ENCODE results near the gene TMEM139.
"Not testable (repeated sequence)": the region's sequence is repeated elsewhere in the genome, so short reads cannot be mapped to it uniquely, and the experiment has no call there.

Gene TMEM139

DNA sequence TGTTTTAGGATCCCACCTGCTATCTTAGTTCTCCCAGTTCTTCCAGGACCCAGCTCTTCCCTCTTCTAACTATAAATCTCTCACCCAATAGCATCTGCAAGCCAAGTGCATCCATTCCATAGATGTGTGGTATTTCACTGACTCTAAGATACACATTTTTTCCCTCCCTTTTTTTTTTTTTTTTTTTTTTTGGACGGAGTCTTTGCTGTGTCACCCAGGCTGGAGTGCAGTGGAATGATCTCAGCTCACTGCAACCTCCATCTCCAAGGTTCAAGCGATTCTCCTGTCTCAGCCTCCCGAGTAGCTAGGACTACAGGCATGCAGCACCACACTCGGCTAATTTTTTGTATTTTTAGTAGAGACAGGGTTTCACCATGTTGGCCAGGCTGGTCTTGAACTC lies 5.1 kb downstream of the TMEM139 start:
- not testable (repeated sequence) for DNase-seq

DNA sequence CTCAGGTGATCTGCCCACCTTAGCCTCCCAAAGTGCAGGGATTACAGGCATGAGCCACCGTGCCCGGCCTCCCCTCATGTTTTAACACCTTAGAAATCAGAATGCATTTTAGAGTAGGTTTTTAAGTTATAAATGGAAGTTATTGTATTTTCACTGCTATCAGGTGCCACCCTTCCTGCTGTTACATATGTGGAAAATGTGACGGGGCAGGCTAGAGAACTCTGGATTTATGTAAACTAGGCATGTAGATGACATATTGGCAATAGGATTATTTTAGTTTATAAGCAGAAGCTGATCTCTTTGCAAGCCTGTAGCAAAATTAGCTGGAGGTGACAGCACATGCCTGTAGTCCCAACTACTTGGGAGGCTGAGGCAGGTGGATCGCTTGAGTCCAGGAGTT lies 5.5 kb downstream of the TMEM139 start:
- no peak for DNase-seq

DNA sequence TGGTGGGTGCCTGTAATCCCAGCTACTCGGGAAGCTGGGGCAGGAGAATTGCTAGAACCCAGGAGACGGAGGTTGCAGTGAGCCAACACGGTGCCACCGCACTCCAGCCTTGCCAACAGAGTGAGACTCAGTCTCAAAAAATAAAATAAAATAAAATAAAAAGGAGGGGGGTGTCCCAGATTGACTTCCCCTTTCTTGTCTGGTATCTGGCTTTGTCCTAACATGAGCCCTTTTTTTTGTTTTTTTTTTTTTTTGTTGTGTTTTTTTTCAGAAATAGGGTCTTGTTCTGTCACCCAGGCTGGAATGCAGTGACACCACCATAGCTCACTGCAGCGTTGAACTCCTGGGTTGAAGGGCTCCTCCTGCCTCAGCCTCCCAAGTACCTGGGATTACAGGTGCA lies 8.1 kb downstream of the TMEM139 start:
- DNase-seq: no peak

DNA sequence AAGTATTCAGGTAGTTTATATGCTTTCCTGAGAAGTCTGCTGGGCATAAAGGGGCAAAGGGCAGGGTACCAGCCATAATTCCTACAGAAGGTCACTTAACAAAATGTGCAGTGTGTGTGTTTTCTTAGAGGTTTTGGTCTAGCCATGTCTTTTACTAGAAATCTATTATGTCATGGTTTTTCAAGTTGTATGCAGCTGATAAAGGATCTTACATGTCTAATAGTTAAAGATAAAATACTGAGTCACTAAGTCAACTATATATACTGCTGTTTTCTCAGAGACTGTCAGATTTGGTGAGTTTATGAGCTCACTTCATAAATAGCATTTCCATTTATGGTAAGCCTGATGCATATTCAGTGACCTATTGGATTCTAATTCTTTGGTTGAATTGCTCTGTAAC lies 11.1 kb downstream of the TMEM139 start:
- no peak for DNase-seq

DNA sequence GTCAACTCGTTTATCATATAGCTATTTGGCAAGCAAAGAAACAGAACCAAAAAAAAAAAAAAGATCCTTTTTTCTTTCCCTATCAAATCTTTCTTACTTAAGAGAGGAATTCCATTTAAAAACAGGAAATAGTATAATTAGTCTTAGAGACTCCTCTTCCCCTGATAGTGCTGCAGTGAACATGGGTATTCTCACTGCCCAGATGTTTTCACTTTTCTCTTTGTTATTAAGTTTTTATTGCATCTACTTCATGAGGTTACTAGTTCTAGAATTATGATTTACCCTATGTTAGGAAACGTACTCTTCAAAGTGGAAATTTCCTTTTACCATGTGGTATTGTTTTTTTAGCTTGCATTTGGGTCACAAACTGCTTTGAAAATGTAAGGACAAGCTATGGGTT lies 11.9 kb downstream of the TMEM139 start:
- DNase-seq: no peak

DNA sequence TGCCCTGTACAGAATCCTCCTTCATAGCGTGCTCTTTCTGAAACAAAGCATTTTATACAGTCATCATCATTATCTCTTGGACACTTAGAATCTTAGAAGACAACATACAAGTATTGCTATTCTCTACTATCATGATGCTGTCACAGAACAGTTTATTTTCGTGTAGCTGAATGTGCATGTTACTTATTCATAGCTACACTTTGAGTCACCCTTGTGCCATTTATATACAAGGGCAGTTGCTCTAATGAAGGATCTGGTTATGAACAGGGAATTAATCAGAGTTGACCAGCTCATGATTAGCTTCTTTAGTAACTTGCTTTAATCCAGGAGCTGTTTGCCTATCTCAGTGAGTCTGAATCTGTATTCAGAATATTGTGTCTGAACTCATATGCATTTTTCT lies 14.6 kb downstream of the TMEM139 start:
- no peak for DNase-seq

DNA sequence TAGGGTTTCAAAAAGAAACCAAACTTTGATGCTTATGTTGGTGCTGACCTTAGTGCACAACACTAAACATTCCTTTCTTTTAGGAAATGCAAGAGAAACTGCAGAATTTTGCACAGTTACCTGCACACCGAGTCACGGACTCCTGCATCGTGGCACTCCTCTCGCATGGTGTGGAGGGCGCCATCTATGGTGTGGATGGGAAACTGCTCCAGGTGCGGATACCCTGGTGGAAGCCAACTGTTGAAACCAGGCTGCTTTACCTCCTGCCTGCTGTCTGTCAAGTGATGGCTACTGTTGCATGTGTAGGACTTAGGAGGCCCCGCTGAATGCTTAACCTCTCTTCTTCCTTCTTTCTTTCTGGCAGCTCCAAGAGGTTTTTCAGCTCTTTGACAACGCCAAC lies 15.1 kb downstream of the TMEM139 start:
- DNase-seq: no peak

DNA sequence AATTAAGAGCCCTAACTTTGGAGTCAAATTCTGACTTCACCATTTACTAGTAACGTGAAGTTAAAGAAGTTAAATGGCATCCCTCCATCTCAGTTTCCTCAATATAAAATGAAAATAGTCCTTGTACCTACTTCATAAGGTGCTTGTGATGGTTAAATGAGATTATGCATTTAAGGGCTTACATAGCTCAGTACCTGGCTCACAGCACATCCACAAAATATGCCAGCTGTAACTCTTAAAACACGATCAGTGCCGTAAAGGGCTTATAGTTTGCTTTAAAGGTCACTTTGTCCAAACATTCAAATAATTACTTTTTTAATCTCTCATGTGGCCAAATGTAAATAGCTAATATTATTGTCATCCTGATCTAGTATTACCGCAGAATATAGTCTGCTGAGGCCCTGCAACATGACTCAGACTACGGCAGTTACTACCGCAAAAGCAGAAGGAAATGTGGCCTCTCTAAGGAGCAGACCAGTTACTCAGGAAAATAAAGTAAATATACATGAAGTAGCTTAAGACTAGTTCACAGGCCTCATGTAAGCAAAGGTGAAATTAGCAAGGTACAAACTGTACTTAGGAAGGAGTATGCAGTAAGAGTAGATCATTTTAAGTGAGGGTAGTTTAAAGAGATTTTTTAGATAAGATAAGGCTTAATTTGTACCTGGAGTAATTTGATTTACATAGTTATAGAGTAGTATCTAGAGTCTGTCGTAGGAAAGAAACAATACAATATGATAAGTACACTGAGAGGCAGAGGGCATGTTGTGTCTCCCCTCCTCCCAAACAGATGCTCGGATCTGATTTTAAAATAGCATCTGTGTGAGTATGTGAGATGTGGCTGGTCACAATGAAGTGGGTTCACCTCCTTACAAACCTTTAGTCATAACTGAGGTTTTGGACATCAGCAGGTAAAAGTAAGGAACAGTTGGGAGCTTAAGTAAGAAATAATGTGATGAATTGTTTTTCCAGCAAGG lies 16.5 kb downstream of the TMEM139 start:
- no peak for DNase-seq

DNA sequence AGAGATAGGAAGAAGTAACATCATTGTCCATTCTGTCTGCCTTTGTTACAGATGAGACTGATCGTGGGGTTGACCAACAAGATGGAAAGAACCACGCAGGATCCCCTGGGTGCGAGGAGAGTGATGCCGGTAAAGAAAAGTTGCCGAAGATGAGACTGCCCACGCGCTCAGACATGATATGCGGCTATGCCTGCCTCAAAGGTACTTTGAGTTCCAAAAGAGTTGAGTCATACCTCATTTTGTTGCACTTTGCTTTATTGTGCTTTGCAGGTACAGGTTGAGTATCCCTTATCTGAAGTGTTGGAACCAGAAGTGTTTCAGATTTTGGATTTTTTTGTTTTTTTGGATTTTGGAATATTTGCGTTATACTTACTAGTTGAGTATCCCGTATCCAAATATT lies 19.0 kb downstream of the TMEM139 start:
- no peak for DNase-seq

DNA sequence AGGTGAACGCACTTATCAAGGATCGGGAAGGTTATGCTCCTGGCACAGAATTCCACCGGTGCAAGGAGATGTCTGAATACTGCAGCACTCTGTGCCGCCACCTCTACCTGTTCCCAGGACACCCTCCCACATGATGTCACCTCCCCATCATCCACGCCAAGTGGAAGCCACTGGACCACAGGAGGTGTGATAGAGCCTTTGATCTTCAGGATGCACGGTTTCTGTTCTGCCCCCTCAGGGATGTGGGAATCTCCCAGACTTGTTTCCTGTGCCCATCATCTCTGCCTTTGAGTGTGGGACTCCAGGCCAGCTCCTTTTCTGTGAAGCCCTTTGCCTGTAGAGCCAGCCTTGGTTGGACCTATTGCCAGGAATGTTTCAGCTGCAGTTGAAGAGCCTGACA lies 20.2 kb downstream of the TMEM139 start:
- no peak for DNase-seq

DNA sequence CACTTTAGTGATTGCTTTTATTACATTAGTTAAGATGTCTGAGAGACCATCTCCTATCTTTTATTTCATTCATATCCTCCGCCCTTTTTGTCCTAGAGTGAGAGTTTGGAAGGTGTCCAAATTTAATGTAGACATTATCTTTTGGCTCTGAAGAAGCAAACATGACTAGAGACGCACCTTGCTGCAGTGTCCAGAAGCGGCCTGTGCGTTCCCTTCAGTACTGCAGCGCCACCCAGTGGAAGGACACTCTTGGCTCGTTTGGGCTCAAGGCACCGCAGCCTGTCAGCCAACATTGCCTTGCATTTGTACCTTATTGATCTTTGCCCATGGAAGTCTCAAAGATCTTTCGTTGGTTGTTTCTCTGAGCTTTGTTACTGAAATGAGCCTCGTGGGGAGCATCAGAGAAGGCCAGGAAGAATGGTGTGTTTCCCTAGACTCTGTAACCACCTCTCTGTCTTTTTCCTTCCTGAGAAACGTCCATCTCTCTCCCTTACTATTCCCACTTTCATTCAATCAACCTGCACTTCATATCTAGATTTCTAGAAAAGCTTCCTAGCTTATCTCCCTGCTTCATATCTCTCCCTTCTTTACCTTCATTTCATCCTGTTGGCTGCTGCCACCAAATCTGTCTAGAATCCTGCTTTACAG lies 20.8 kb downstream of the TMEM139 start:
- DNase-seq: no peak

DNA sequence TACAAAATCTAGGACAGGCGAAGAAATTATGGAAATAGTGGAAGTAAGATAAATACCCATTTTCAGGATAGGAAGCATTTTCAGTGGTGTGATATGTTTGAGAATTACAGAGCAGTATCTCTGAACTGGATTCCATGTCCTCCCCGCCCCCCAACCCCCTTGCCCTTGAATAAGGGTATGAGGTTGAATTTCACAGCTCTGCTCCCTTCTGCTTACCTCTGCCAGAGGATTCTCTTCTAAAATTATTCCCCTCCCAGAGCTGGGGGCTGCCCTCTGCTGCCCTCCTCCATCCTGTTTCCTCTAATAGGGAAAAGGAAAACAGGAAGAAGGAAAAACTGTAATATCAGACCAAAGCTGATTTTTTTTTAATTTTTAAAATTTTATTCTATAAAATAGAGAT lies 23.9 kb downstream of the TMEM139 start:
- DNase-seq: no peak

DNA sequence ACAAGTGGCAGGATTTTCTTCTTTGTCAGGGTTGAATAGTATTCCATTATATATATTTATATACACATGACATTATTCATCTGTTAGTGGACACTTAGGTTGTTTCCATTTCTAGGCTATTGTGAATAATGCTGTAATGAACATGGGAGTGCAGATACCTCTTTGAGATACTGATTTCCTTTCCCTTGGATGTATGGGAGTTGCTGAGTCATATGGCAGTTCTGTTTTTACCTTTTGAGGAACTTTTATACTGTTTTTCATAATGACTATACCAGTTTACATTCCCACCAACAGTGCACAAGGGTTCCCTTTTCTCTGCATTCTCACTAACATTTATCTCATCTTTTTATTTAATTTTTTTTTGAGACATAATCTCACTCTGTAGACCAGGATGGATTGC lies 29.4 kb downstream of the TMEM139 start:
- no peak for DNase-seq

DNA sequence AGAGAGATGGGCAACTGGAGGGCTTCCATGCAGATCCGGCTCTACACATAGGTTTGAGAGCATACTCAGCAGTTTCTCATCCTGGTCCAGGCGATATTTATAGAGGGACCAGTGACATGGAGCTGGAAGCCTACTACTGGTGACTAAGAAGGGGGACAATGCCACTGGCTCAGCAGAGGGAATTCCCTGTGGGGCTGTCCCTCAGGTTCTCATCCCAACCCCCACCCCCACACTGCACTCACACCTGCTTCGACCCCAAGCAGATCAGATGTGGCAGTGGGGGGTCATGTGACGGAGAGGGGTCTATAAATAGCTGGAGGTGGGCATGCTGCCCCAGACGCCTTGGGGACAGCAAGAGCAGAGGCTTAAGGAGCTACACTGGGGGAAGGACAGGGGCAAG lies 31.0 kb downstream of the TMEM139 start, which contains the start of gene CLCN1:
Gene CLCN1 (plus strand): TSS at position 336 of the 400 bp plus-strand sequence. CDS start 102 bp downstream, outside the sequence.
- no peak for DNase-seq

DNA sequence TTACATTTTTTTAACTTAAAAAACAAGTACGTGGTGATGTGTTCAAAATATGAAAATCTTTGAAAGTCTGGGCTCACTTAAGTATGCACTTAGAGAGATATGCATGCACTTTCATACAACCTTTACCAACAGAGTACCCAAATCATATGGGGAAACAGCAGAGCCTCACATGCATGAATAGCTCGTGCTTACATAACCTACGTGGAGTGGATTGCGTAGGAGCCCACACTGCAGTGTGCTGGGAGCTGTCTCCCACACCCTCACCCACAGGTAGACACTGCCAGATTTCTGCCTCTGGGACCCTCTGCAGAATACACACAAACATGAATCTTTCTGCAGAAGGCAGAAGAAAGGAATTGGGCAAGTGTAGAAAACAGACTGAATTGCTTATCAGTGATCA lies 31.7 kb downstream of the TMEM139 start:
- DNase-seq: no peak

DNA sequence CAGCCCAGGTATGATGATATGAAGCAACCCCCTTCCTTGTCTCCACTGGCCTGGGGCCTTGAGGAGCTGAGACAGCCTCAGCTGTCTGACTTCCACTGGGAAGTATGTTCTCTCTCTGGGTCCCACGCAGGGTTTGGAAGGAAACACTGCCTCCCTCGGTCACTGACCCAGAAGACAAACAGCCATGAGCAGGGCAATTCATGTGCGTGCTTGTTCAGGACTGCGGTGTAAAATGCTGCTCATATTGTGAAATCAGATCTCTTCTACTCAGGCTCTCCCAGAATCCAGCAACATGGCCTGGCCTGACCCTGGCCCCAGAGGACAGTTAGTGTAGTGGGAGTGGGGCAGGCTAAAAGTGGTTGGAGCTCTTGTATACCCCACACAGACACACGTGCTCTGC lies 33.9 kb downstream of the TMEM139 start:
- no peak for DNase-seq

DNA sequence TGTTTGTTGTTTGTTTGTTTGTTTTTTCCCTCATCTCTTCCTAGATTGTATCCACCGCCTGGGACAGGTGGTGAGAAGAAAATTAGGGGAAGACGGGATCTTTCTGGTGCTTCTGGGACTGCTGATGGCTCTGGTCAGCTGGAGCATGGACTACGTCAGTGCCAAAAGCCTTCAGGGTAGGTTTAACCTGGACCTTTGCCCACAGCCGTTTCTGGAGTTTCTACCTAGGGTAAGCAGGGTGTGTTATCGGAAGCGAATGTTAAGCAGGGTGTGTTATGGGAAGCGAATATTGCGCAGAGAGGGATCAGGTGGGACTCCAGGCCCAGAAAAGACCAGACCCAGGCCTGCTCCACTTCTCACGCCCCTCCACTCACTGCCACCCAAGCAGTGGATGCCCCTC lies 35.9 kb downstream of the TMEM139 start:
- no peak for DNase-seq

DNA sequence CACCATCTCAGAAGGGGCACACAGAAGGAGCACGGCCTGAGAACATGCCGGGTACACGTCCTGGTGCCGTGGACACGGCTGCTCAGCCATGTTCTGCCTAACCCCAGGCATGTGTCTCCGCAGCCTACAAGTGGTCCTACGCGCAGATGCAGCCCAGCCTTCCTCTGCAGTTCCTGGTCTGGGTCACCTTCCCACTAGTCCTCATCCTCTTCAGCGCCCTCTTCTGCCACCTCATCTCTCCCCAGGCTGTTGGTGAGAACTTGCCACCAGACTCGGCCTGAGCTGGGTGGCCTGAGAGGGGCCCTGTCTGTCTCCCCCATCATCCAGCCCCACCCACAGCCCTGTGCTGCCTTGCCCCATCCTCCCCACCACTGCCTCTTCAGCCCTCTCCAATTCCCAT lies 36.5 kb downstream of the TMEM139 start:
- no peak for DNase-seq

DNA sequence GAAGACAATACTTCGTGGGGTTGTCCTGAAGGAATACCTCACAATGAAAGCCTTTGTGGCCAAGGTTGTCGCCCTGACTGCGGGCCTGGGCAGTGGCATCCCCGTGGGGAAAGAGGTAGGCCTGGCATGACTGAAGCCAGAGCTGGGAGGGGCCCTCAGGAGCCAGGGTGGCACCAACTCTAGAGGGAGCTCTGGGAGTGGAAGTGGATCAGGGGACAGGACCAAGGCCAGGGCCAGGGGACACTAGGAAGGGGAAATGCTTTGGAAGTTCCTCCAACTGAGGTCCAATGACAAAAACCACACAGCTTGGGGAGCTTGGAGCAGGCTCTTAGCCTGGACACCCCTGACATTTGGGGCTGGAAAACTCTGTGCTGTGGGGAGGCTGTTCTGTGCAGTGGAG lies 37.0 kb downstream of the TMEM139 start:
- no peak for DNase-seq

DNA sequence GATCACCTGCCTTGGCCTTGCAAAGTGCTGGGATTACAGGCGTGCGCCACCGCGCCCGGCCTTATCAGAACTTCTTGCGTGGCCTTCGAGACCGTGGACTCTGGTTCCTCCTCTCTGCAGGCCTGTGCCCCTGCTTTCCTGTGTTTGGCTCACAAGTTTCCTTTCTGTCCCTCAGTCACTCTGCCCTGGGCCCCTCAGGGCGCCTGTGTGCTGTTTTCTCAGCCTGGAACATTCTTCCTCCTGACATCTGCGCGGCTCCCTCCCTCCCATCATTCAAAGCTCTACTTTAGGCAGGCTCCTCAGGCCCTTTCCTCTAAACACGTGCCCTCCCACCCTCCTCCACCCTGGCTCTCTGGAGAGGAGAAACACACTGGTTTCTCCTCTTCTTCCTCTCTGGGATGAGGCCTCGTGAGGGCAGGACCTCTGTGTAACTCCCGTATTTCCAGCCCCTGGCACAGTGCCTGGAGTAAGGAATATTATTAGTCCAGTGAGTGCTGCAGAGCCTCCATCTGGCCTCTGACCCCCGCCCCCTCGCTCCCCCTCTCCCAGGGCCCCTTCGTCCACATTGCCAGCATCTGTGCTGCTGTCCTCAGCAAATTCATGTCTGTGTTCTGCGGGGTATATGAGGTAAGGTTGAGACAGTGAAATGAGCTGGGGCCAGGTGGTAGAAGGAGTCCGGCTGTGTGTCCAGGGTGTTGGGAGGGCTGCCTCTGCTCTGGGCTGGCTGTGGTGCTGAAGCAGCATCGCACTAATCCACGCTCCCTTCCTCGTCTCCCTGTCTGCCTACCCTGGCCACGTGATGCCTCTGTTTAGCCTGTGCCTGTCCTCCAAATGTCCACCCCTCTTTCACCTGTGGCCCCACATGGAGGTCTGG lies 38.2 kb downstream of the TMEM139 start:
- DNase-seq: no peak

DNA sequence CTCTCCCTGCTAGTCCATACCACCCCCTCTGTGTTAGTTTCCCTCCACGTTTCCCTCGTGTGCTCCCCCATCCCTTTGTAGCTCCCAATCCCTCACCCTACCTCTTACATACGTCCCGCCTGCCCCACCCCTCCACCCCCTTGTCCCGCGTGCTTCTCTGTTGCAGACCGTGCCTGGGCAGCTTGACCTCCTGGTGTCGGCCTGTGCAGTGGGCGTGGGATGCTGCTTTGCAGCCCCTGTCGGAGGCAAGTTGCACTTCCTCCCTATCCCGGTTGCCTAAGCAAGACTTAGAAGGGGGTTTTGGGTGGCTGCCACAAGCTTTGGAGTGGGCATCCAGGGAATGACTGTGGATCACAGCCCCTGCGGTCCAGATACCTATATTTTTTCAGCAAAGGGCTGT lies 38.9 kb downstream of the TMEM139 start:
- DNase-seq: no peak

DNA sequence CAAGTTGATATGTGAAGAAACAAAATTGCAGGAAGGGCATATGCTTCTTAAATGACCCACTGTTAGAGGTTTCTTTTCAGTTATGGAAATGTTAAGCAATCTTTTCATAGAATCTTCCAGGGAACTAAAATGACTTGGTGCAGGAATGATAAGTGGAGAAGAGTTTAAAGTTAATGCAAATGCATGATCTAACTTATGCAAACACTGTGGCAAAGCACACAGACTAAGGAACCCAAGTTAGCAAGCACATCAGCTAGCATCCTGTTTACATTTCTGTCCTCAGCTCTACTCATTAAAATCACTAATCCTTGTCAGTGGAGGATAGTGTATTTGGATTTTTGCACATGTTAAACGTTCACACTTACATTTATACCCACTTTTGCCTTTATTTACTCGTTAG lies 40.5 kb downstream of the TMEM139 start:
- no peak for DNase-seq

DNA sequence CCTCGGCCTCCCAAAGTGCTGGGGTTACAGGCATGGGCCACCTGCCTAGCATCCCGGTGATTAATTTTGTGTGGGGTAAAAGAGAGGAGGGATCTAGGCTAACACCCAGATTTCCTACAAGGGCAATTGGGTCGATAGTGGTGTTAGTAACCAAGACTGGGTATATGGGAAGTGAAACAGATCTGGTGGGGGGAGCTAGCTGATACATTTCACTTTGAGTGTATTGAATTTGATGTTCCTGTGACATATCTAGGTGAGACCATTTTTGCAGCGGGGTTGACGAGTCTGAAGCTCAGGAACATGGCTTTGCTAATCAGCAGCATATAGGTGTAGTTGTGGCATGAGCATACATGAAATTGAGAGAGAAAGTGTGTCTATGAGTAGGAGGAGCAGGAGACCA lies 43.1 kb downstream of the TMEM139 start:
- no peak for DNase-seq
